Kasumi-1 (cell line): Measurements from ENCODE around the gene ASPM.
"Not testable (repeated sequence)": the region's sequence is repeated elsewhere in the genome, so short reads cannot be mapped to it uniquely, and the experiment has no call there.

Experiments
- DNase-seq, 2 experiments: peaks; one replicate each; lab custom pipeline; 2025; lab: John Stamatoyannopoulos, UW

Gene ASPM

DNA sequence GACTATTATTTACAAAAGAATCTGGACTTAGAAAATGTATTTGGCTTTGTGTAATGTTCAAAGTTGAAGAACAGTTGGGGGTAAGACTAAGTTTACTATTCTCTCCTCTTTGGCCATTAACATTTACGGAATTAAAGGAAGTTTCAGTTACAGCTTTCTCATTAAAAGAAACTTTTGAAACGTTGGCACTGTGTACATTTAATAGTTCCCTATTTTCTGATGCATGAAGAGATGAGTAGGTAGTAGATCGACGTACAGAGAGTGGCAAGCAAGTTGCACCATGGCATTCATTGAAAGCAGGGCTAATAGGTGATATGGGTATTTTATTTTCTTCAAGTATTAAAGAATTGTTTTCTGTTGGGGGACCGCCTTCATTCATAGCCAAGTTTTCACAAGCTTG is 3.2 kb downstream of the ASPM start:
- DNase-seq = no peak

DNA sequence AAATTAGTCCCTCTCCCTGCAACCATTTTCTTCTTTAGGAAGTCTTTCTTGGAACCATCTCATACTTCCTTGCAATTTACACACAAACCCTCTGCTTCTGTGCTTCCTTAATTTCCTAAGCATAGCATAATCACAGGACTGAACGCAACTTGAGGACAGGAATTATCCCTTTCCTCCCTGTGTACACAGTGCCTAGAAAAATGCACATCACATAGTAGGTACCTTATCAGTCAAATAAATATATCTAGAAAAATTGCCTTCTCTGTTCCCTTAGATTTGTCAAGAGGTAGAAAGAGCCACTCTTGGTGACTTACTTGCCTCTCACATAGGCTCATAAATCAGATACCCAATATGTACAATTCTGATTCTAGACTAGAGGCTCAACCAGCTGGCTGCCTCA is 4.9 kb downstream of the ASPM start:
- DNase-seq = no peak

DNA sequence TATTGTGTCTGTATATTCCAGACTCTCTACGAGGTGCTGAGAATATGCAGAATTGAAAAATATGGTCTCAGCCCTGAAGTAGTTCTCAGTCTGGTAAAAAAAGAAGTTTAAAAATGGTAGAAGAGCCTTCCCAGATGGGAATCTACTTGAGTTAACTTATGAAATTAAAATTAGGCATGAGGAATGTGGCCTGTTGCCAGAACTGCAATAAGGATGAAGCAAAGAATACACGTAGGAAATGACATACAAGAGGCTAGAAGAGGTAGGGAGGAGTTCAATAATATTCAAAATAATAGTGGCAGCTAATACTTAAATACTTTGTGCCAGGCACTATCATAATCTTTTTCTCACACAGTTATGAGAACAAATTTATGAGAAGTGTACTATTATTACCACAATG is 6.3 kb downstream of the ASPM start:
- no peak for DNase-seq

- DNase-seq = no peak
These were observed 7.3 kb downstream of the ASPM start for GRCh38 chr1:197139169-197139568.

GRCh38 chr1:197137322-197137721 is 9.1 kb downstream of the ASPM start:
- DNase-seq = no peak

DNA sequence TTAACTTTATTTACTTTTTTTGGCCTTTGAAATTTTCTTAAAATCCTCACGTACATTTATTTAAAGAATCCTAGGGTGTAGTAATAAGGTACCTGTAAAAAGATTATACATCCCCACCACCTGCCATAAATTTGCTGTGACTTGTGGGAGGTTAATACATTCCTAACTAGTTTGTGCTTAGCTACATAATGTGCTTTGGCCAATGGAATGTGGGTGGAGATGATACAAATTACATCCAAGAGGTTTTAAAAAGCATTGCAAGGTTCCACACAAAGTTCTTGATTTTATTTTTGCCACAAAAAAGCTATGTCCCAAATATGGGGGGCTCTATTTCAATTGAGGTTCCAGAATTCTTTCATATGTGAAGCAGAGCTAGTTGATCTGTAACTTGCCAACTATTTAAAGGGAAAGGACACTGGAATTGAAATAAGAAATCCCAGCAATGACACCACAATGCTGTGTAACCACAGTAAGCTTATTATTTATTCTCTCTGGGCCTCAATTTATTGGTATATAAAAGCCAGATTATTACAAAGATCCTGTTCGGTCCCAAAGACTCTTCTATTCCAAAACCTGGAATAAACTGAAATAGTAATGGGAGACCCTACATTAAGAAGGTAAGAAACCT is 15.7 kb downstream of the ASPM start:
- no peak for DNase-seq

DNA sequence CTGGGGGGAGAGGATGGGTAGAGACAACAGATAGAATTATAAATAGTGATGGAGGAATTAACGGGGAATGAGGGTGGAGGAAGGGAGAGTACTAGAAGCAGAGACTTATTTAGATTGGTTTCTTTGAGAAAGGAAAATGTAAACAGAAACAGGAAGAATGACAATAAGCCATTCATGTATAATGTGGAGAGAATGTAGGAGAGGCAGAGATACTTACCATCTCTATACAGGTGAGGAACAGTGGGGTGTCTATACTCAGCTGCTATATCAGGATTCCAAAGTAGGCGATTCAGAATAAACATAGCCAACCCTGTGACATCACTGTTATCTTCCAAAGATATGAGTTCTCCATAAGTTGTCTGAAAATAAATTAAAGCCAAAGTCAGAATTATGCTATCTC is 16.8 kb downstream of the ASPM start:
- DNase-seq = no peak

GRCh38 chr1:197127246-197127912 is 19.1 kb downstream of the ASPM start:
- DNase-seq = no peak

- DNase-seq = no peak
These were observed 19.8 kb downstream of the ASPM start for GRCh38 chr1:197126691-197127090.

- DNase-seq = no peak
These were observed 22.1 kb downstream of the ASPM start for GRCh38 chr1:197124376-197124775.

DNA sequence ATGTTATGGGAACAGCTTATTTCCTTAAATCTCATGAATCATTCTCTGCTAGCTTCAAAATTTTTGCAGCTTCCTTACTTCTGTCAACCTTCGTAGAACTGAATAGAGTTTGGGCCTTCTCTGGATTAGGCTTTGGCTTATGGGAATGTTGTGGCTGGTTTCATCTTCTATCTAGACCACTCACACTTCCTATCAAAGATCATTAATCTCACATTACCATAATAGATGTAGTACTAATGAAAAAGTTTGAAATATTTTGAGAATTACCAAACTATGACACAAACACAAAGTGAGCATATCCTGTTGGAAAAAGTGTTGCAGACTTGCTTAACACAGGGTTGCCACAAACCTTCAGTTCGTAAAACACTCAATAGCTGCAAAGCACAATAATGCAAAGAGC is 30.3 kb downstream of the ASPM start:
- DNase-seq = no peak

GRCh38 chr1:197106869-197107268 is 39.6 kb downstream of the ASPM start:
- DNase-seq = no peak

DNA sequence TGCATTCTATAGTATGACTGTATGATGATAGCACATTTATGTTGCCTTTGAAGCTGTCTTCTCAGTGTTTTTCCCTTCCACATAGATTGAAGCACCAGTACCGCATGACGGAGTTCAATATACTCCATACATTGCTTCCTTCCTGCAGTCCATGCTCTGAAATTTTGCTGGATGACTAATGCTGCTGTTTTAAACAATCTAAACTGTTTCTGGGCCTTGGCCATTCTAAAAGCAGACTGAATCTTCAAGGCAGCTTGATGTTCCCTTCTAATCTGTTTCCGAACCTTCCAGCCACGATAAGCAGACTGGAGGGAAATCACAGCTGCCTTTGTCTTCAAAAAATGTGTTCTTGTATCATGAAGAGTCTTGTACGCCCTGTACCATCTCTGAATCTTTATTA is 43.2 kb downstream of the ASPM start:
- no peak for DNase-seq

- no peak for DNase-seq
These were observed 44.5 kb downstream of the ASPM start for GRCh38 chr1:197101978-197102377.

DNA sequence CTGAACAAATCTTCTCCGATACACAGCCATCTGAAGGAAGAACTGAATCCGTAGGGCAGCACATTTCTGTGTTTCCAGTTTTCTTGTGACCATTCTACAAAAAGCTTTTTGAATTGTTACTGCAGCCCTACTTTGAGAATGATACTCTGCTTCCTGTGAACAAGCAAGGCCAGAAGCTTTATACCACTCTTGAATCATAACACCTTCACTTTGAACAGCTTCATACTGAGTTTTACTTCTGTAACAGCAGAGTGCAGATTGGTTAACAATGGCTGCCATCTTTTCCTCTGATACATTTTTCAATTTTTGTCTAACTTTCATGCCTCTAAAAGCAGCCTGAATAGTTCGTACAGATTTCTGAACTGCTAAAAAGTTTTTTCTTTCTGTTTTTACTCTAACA is 45.8 kb downstream of the ASPM start:
- no peak for DNase-seq

GRCh38 chr1:197099444-197099843 is 47.0 kb downstream of the ASPM start:
- DNase-seq = no peak

DNA sequence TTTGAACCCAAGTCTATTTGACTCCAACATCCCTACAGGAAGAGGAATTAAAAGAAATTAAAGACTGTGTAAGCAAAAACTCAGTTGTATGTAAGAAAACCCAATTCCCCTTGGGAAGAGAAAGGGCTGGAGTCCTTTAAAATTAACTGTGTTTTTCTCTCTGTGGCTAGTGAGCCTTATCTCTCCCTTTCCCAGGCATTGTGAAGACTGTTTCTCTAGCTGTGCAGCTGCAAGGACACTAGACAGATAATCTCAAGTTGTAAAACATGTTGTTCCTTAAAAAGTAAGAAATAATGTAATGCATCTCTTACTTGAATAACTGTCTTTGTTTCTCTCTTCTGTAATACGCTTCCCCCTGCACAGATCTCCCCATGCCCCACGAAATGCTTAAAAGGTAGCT is 49.5 kb downstream of the ASPM start:
- DNase-seq = not testable (repeated sequence)

DNA sequence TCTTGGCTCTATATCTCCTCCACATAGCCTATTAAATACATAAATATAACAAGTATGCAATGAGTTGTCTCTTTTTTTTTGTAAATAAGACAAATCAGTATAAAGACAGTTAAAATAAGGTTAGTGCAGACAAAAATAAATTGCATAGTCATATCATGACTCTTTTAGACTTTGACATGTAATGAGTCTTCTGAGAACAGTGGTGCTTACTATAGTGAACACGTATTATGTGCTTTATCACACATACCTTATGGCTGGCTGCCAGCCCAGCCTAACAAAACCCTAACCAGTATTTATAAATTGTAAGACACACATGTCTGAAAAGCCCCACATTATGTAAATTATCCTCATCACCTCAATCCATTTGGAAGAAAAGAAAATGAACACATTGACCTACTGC is 50.3 kb downstream of the ASPM start:
- DNase-seq = no peak

- no peak for DNase-seq
These were observed 53.1 kb downstream of the ASPM start for GRCh38 chr1:197093226-197093885.

DNA sequence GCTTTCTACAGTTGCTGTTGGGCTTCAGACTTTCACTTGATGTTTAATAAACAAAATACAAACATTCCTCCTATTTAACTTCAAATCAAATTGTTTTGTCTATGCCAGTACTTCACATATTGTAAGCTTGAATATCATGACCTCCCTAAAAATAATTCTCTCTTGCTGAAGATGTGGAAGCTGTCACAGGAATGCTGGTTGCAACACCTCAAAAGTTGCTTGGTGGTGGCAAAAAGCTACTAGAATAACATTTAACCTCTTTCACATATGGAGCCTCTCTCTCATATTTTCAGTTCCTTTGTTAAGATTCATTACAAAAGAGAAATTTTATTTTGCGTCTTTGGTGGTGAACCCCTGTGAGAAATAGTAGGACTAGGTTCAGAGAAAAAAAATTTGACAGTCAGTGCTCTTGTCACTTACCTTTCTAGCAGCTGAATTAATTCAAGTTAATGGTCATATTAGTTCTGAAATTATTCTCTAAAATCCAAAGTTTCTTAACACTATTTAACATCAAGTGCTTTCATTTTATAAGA is 53.9 kb downstream of the ASPM start:
- DNase-seq = no peak

DNA sequence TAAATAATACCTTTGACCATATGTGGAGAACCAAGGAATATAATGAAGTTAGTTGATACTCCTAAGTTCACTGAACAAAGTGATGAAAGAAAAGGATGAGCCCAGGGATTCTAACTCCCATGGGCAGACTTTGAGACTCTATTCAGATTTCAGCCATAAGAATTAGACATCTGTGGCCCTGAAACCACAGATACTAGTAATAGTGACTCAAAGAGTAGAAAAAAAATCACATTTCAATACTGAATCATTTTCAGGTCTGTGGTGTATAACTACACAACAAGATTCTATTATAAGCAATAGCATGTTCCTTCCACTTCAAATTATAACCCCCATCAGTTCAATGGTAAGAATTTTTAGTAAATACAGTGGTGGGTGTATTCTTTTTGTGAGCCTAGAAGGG is 63.0 kb downstream of the ASPM start:
- DNase-seq = no peak

- no peak for DNase-seq
These were observed 65.2 kb downstream of the ASPM start for GRCh38 chr1:197081117-197081753.

GRCh38 chr1:197080323-197080722 is 66.1 kb downstream of the ASPM start:
- no peak for DNase-seq
